T-helper 1 cell (primary cell): ENCODE results near the gene CLEC5A.
"Not testable (repeated sequence)": the region's sequence is repeated elsewhere in the genome, so short reads cannot be mapped to it uniquely, and the experiment has no call there.

Experiments
- DNase-seq, 5 donors: peaks; one replicate each; pipeline ENCODE4 v3.0.0-alpha.2; 2012 to 2020
- total RNA-seq, 4 donors: gene quantifications; one replicate each; lab custom pipeline; 2026; lab: John Stamatoyannopoulos, UW

CLEC5A gene
- total RNA-seq, result 0 reads per million in 4 donors

GRCh38 chr7:141946796-141947195 lies at the start of gene CLEC5A:
Gene CLEC5A, minus strand, starts transcription at chr7:141946974. Its CDS starts 682 bp downstream, at chr7:141946292.
- no peak for DNase-seq

- no peak for DNase-seq
These were observed 46.6 kb upstream of the CLEC5A start for GRCh38 chr7:141993354-141993753.

GRCh38 chr7:141992688-141993087 lies 45.9 kb upstream of the CLEC5A start:
- no peak for DNase-seq

GRCh38 chr7:141992156-141992555 lies 45.4 kb upstream of the CLEC5A start:
- no peak for DNase-seq

GRCh38 chr7:141991140-141991539 lies 44.4 kb upstream of the CLEC5A start:
- DNase-seq, result no peak

GRCh38 chr7:141990011-141990725 lies 43.4 kb upstream of the CLEC5A start:
- DNase-seq, result no peak

- not testable (repeated sequence) for DNase-seq
These were observed 41.0 kb upstream of the CLEC5A start for GRCh38 chr7:141987803-141988202.

GRCh38 chr7:141986923-141987322 lies 40.1 kb upstream of the CLEC5A start:
- no peak for DNase-seq

- not testable (repeated sequence) for DNase-seq
These were observed 39.2 kb upstream of the CLEC5A start for GRCh38 chr7:141985926-141986325.

- no peak for DNase-seq
These were observed 32.8 kb upstream of the CLEC5A start for GRCh38 chr7:141979568-141979967.

- no peak for DNase-seq
These were observed 31.6 kb upstream of the CLEC5A start for GRCh38 chr7:141978351-141978750.

- no peak for DNase-seq
These were observed 29.9 kb upstream of the CLEC5A start for GRCh38 chr7:141976524-141977245.

GRCh38 chr7:141975806-141976523 lies 29.2 kb upstream of the CLEC5A start:
- DNase-seq, result peak in 4 of 5 donors; percentile 34 to 52 (median 42)

GRCh38 chr7:141974831-141975230 lies 28.1 kb upstream of the CLEC5A start:
- no peak for DNase-seq

- DNase-seq, result no peak
These were observed 26.9 kb upstream of the CLEC5A start, which contains the start of gene TAS2R38 for GRCh38 chr7:141973673-141974072. Gene TAS2R38, minus strand, starts transcription at chr7:141973773. Its CDS starts 84 bp downstream, at chr7:141973689.

- no peak for DNase-seq
These were observed 14.1 kb upstream of the CLEC5A start for GRCh38 chr7:141960687-141961422.

- no peak for DNase-seq
These were observed 9.3 kb upstream of the CLEC5A start for GRCh38 chr7:141956084-141956483.

- DNase-seq, result no peak
These were observed 7.6 kb upstream of the CLEC5A start for GRCh38 chr7:141954334-141954733.

GRCh38 chr7:141952461-141952860 lies 5.7 kb upstream of the CLEC5A start:
- no peak for DNase-seq

- DNase-seq, result no peak
These were observed 4.0 kb upstream of the CLEC5A start for GRCh38 chr7:141950806-141951205.

- DNase-seq, result no peak
These were observed 3.1 kb upstream of the CLEC5A start for GRCh38 chr7:141949911-141950310.

- no peak for DNase-seq
These were observed 2.7 kb upstream of the CLEC5A start for GRCh38 chr7:141949451-141949850.

- no peak for DNase-seq
These were observed 2.2 kb upstream of the CLEC5A start for GRCh38 chr7:141949021-141949420.
